Stimulated activated naive CD4-positive, alpha-beta T cell (primary cell): ENCODE measurements around the gene RIOX2.

ENCODE experiments used
- DNase-seq, 6 experiments: peaks; one replicate each; lab custom pipeline; 2025; lab: John Stamatoyannopoulos, UW

Gene RIOX2

DNA sequence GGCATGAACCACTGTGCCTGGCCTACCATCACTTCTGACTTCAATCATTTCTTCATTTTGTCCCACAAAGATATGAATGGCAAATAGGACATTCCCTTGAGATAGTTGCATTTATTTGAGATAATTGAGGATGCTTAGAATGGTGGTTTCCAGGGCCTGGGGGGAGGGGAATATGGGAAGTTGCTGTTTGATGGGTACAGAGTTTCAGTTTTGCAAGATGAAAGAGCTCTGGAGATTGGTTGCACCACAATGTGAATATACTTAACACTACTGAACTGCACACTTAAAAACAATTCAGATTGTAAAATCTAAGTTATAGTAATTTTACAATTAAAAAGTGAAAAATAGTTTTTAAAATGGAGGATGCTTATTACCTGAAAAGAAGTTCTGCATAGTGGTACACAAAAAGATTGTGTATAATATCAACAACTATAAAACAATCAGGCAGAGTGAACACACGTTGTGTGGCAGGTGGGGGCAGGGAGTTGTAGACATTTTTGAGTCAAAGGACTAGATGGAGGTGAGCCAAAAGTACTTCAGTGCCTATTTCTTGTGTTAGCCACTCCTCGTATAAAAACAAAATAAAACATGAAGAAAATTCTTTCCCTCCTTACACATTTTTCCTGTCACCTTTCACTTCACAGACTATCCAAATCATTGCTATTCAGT is 18.5 kb upstream of the RIOX2 start:
- DNase-seq: peak in 1 of 6 experiments; percentile 1

DNA sequence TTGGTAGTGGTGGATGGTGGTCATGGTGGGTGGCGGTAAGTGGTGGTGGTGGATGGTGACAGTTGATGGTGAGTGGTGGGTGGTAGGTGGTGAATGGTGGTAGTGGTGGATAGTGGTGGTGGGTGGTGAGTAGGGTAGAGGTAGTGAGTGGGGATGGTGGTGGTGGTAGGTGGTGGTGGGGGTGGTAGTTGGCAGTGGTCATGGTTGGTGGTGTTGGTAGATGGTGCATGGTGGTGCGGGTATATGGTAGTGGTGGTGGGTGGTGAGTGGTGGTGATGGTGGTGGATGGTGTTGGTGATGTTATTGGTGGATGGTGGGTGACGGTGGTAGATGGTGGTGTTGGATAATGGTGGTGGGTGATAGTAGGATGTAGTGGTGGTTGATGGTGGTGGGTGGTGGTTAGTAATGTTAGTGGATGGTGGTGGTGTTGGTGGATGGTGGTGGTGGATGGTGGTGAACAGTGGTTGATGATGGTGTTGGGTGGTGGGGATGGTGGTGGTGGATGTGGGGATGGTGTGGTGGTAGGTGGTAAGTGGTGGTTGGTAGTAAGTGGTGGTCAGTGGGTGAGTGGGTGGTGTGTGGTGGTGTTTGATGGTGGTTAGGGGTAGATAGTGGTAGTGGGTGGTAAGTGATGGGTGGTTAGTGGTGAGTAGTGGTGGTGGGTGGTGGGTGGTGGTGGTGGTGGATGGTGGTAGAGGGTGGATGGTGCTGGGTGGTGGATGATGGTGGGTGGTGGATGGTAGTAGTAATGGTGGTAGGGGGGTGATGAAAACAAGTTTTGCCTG is 16.7 kb upstream of the RIOX2 start:
- DNase-seq: no peak

DNA sequence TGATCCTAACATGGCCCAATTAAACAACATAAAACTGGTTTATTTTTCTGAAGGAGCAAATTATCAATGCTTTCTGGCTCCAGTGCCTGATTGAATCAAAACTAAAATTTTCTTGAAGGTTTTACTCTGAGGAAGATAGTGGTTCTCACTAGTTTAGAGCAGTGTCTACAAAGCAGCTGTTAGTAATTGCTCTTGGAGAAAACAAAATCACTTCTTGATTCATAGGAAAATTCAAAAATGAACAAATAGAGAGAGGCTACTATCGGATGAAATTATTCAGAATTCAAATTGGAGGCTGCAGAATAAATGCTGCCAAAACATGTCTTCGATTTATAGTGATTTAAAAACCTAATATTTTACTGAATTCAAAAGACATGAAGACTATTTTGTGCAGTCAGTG is 15.1 kb upstream of the RIOX2 start:
- no peak for DNase-seq

DNA sequence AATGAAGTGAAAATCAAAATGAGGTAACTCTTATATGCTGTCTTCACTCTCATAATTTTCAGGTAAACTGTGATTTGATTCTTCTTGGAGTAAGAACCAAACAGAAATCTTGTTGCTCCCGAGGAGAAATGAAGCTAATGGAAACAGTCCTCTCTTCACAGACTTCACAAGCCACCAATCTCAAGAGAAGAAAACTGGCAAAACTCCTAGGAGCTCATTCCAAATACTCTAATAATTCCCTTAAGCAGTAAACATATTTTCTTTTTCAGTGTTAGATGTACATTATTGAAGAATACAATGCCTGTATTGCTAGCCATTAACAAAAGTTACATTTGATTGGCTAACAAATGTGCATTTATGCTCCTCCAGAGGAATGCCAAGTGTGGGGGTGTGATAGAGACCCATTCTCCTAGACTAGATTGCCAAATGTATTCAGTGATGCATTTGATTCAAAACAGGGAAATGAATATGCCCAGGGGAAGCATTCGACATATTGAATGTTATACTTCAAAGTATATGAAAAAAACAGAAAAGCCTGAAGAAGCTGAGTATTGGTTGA is 11.8 kb upstream of the RIOX2 start:
- no peak for DNase-seq

GRCh38 chr3:97981886-97982285 is 9.7 kb upstream of the RIOX2 start:
- DNase-seq: no peak

DNA sequence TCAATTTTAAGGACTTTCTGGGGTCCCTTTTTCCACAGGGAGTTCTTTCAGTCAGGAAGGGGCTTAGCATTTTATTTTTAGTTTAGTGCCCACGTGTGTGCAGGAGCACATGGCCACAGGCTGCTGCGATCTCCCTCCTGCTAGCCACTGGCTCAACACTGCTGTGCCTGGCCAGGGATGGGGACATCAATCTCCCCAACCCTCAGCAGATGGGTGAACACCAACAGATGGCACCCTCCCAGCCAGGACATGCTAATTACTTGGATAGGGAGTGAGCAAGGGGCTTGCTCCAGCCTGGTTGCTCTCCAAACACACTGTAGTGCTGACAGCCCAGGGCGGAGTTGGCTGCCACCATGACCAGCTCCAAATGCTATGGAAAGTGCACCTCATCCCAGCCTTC is 7.4 kb upstream of the RIOX2 start:
- DNase-seq: no peak

GRCh38 chr3:97975466-97975865 is 3.2 kb upstream of the RIOX2 start:
- no peak for DNase-seq

GRCh38 chr3:97974996-97975395 is 2.8 kb upstream of the RIOX2 start:
- no peak for DNase-seq

DNA sequence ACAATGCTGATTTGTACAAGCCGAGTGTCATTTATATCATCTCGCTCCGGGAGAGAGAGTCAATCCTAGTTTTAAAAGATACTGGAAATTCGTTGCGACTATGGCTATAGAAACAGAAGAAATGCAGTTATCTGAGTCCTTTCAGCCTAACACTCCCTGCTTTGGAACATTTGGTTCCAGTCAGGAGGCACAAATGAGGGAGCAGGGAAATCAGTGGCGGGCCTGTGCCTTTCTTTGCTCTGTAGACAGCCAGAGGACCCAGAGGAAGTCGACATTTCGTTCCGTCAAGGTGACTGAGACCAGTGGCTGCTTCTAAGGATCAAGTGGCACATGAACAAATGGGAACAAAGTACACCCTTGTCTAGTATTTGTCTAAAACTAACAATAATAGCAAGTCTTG is 745 bp upstream of the RIOX2 start:
- no peak for DNase-seq

DNA sequence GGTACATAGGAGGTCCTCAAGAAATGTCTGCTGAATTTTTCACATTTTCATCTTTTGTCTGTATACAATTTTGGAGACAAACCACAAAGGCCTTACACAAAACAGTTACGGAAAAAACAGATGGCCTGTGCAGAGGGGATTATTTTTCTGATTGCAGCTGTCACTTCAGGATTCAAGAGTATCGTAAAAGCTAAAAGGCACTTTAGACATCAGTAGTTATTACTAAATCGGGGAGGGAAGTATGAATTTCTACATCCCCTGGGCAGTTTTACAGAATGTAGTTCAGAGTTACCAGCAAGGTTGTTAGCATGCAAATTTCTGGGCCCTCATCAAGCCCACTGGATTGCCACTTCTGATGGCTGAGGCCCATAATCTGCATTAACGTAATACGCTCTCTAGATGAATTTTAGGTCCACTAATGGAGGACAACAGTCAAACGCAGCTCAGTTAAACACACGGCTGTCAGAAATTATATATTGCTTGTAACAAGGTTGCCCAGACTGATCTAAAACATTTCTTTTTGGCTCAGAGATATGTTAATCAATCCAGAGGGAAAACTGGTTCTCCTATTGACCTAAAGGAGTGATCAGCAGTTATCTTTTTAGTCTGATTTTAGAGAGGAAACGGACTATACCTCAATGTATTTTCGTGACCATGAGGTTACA is 1.1 kb downstream of the RIOX2 start:
- no peak for DNase-seq

- no peak for DNase-seq
Observed at GRCh38 chr3:97970156-97970555, 2.1 kb downstream of the RIOX2 start.

- DNase-seq: no peak
Observed at GRCh38 chr3:97969541-97969940, 2.7 kb downstream of the RIOX2 start.

DNA sequence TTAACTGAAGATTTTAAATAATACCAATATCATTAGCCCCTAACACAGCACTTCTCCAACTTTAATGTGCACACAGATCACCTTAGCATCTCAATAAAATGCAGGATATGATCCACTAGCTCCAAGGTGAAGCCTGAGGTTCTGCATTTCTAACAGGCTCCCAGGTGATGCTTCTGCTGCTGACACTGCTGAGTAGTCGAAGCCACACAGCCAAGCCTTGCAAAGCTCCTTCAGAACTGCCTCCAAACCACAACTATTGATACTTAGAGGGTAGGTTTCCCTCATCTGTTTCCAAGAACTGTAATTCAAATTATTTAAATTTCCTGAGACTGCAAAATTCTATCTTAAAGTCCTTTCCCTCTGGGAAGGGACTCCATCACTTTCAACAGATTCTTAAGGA is 3.9 kb downstream of the RIOX2 start:
- no peak for DNase-seq

- no peak for DNase-seq
Observed at GRCh38 chr3:97967966-97968365, 4.3 kb downstream of the RIOX2 start.

GRCh38 chr3:97960993-97961766 is 11.1 kb downstream of the RIOX2 start:
- no peak for DNase-seq

- DNase-seq: no peak
Observed at GRCh38 chr3:97960551-97960950, 11.7 kb downstream of the RIOX2 start.

DNA sequence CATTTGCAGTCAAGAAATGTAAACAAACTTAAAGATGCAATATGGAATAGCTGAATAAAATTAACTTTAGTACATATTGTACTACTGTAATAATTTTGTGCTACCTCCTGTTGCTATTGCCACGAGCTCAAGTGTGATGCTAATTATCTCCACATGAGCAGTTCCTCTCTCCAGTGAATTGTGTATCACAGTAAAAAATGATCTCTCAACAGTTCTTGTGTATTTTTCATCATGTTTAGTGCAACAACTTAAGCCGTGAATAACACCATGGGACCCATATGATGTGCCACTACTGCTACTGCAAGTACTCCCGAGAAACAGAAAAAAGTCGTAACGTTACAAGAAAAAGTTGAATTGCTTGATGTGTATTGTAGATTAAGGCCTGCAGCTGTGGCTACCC is 12.4 kb downstream of the RIOX2 start:
- DNase-seq: no peak

DNA sequence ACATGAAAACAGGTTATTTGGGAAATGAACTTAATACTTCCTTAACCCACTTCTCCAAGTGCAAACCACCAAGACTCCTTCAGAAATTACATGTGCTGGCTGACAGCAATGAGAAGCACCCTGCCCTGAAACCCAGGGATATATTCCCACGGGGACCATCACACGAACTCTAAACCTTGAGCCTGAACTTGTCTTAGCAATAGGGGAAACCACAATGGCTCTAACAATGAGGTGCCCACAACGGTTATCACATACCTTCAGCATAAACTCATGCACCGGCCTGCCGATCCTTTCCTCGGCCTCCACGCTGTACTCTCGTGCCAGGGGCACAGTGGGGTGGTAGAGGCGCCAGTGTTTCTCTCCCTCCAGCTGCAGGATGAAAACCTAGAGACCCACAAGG is 13.4 kb downstream of the RIOX2 start:
- DNase-seq: no peak

GRCh38 chr3:97958396-97958795 is 13.8 kb downstream of the RIOX2 start:
- DNase-seq: no peak

GRCh38 chr3:97957617-97958311 is 14.5 kb downstream of the RIOX2 start:
- DNase-seq: no peak

DNA sequence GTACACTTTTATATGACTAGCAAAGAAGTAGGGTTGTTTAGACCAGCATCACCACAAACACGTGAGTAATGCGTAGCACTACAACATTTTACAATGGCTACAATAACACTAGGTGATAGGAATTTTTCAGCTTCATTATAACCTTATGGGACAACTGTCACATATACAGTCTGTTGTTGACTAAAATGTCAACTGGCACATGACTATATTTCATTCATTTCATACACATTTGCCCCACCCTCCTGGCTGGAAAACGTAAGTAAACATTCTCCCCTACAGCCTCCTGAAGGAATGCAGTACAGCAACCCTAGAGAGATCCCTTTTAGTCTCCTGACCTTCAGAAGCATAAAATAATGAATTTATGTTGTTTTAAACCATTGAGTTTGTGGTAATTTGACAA is 16.2 kb downstream of the RIOX2 start:
- DNase-seq: no peak
